GM12878 (cell line): ENCODE data around the gene TREM1. TPM values are rescaled to one million over a fixed set of nuclear protein-coding genes. Genes with fewer than 3 reads are reported as not detected.

Experiments
- ATF7 ChIP-seq: fragments of 450-650 bp; IDR thresholded peaks from 2 replicates; pipeline ENCODE4 v1.6.1; 2016; ENCODE audit warnings: low read depth, mild to moderate bottlenecking
- BCL11A ChIP-seq: IDR thresholded peaks from 2 replicates; pipeline ENCODE4 v1.6.1; 2011; ENCODE audit warnings: low read depth, low read length
- CHD1 ChIP-seq: IDR thresholded peaks from 2 replicates; pipeline ENCODE4 v1.6.1; 2012; ENCODE audit warnings: low read depth, low read length, improper control_type of control experiment
- FOXK2 ChIP-seq: fragments of 450-650 bp; IDR thresholded peaks from 2 replicates; pipeline ENCODE4 v1.6.1; 2017; ENCODE audit warnings: mild to moderate bottlenecking, moderate library complexity
- GATAD2B ChIP-seq: fragments of 450-650 bp; conservative IDR thresholded peaks from 2 replicates; pipeline ENCODE4 v1.6.1; 2017; ENCODE audit warnings: low read depth, mild to moderate bottlenecking, moderate library complexity
- KLF5 ChIP-seq: fragments of 450-650 bp; IDR thresholded peaks from 2 replicates; pipeline ENCODE4 v1.6.1; 2014; ENCODE audit warnings: mild to moderate bottlenecking; ENCODE audit not compliant: partially characterized antibody
- PAX5 ChIP-seq: IDR thresholded peaks from 2 replicates; pipeline ENCODE4 v1.6.1; 2011; ENCODE audit warnings: low read depth, low read length, borderline replicate concordance
- POU2F2 ChIP-seq: IDR thresholded peaks from 3 replicates; pipeline ENCODE4 v1.6.1; 2011; ENCODE audit warnings: low read depth, mild to moderate bottlenecking, low read length, borderline replicate concordance
- RBBP5 ChIP-seq: fragments of 200-600 bp; sonication (generic); conservative IDR thresholded peaks from 2 replicates; pipeline ENCODE4 v1.6.1; 2016
- REST ChIP-seq: IDR thresholded peaks from 2 replicates; pipeline ENCODE4 v1.6.1; 2012; ENCODE audit warnings: mild to moderate bottlenecking, low read depth, low read length
- ZBTB4 ChIP-seq: fragments of 450-650 bp; formaldehyde crosslinking; IDR thresholded peaks from 2 replicates; pipeline ENCODE4 v1.4.0; 2022; ENCODE audit warnings: mild to moderate bottlenecking, moderate library complexity
- ZBTB40 ChIP-seq: fragments of 450-650 bp; IDR thresholded peaks from 2 replicates; pipeline ENCODE4 v1.6.1; 2016; ENCODE audit warnings: mild to moderate bottlenecking, moderate library complexity, borderline replicate concordance
- ZNF687 ChIP-seq: fragments of 450-650 bp; IDR thresholded peaks from 2 replicates; pipeline ENCODE4 v1.6.1; 2017; ENCODE audit warnings: mild to moderate bottlenecking, moderate library complexity
- polyA plus RNA-seq, 11 experiments: library from polyadenylated mRNA; depleted of rRNA in 4 of 11; unstranded in 6 of 11; stranded (reverse) in 5 of 11; fragments of >200 nt; fragmentation: Nextera tagmentation in 4 of 11; fragmentation: Illumina TruSeq in 1 of 11; extraction: Ambion mirVana in 4 of 11; extraction: Trizol in 1 of 11; gene quantifications; 1 replicate in 1 of 11; 2 replicates in 10 of 11; pipeline versions ENCODE4 v1.2.1 to v1.2.3, GENCODE V29; 2011 to 2016; ENCODE audit warnings: inconsistent platforms in 2 of 11, missing spikeins in 2 of 11, low read depth in 1 of 11
- total RNA-seq, 4 experiments: library from RNA; depleted of rRNA in 3 of 4; stranded (reverse); fragments of >200 nt in 3 of 4; fragmentation: Illumina TruSeq in 1 of 4; extraction: Trizol in 1 of 4; gene quantifications; 2 replicates each; pipeline versions ENCODE4 v1.2.1 to v1.2.3, GENCODE V29; 2013 to 2021

TREM1 gene
- total and polyA plus RNA-seq, 10 of the 15 experiments (the other 5 are each of a cell fraction or from before 2014, with no cell fraction given), result 0.09 to 2.6 (median 0.28) TPM; not detected in 2

- TF ChIP-seq BCL11A, result no peak
- TF ChIP-seq ZNF687, result peak; percentile 83; the same call in 1 of the 2 replicates
- TF ChIP-seq PAX5, result peak; percentile 70; the same call in 1 of the 2 replicates
- no peak for TF ChIP-seq ZBTB4 (CRISPR knock-in tag)
- TF ChIP-seq ATF7, result no peak
- TF ChIP-seq KLF5, result peak; percentile 49
- no peak for TF ChIP-seq RBBP5
- TF ChIP-seq CHD1, result no peak
- peak; percentile 85 for TF ChIP-seq GATAD2B
- TF ChIP-seq REST, result no peak
- peak; percentile 28; the same call in 1 of the 3 replicates for TF ChIP-seq POU2F2
- TF ChIP-seq FOXK2, result no peak; the same call in 1 of the 2 replicates
- TF ChIP-seq ZBTB40, result peak; percentile 42
These were observed 32.4 kb upstream of the TREM1 start (continued) for GRCh38 chr6:41318654-41319565.
